Mesothelial cell of epicardium (in vitro differentiated cells): ENCODE results near the gene NDUFS2. TPM values are rescaled to one million over a fixed set of nuclear protein-coding genes. Genes with fewer than 3 reads are reported as not detected.

ENCODE experiments used
- DNase-seq, 2 experiments: peaks; one replicate each; pipeline ENCODE4 v3.0.0; 2021; ENCODE audit warnings: low spot score in 2 of 2; ENCODE audit not compliant: unreplicated experiment in 2 of 2
- H3K27ac Mint-ChIP-seq: 2 replicates; pipeline ENCODE4 v1.8.0; 2021; ENCODE audit warnings: mixed read lengths
- H3K27me3 Mint-ChIP-seq: 2 replicates; pipeline ENCODE4 v1.8.0; 2021; ENCODE audit warnings: low read depth, mixed read lengths
- H3K36me3 Mint-ChIP-seq: 2 replicates; pipeline ENCODE4 v1.8.0; 2021; ENCODE audit warnings: mixed read lengths
- H3K4me1 Mint-ChIP-seq: 2 replicates; pipeline ENCODE4 v1.8.0; 2021; ENCODE audit warnings: mixed read lengths
- H3K4me3 Mint-ChIP-seq: 2 replicates; pipeline ENCODE4 v1.8.0; 2021; ENCODE audit warnings: mild to moderate bottlenecking, moderate library complexity, mixed read lengths
- H3K9me3 Mint-ChIP-seq: 2 replicates; pipeline ENCODE4 v1.8.0; 2021; ENCODE audit warnings: mixed read lengths
- total RNA-seq: library from RNA; stranded (reverse); gene quantifications from 3 replicates; pipeline ENCODE4 v1.2.1, GENCODE V29; 2021
- TF ChIP-seq, protein P1 (sequence below): fragments of 200-600 bp; sonication (generic); IDR thresholded peaks from one replicate; pipeline ENCODE4 v1.5.0; 2021; ENCODE audit warnings: antibody characterized with exemption; ENCODE audit not compliant: unreplicated experiment

Gene NDUFS2
- total RNA-seq, 1 donor from 2014 or later: 70.1 TPM

DNA sequence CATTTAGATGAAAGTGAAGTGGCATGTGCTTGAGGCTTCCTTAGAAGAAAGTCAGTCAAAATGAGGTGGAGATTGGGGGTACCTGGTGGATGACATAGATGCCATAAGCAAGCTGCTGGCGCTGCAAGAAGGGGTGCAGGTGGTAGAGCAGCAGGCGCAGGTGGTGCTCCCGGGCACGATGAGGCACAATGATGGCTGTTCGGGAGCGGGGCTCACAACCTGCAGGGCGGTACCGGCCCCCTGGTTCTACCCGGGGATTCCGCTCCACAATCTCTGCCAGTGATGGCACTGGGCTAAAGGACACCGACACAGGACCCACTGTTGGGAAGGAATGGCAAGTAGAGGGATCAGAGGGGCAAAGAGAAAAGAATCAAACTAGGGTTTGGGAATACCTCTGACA lies 27.3 kb upstream of the NDUFS2 start:
- H3K4me1 Mint-ChIP-seq: peaks cover 23% of the 10 kb centered on the region
- no peaks in the 10 kb centered on the region for H3K27me3 Mint-ChIP-seq
- no peak for DNase-seq
- no peak overlapping the region for H3K4me3 Mint-ChIP-seq
- no peaks in the 10 kb centered on the region for H3K9me3 Mint-ChIP-seq
- peaks cover 28% of the 10 kb centered on the region for H3K36me3 Mint-ChIP-seq
- no peak overlapping the region for H3K27ac Mint-ChIP-seq
- TF ChIP-seq, protein P1, sequence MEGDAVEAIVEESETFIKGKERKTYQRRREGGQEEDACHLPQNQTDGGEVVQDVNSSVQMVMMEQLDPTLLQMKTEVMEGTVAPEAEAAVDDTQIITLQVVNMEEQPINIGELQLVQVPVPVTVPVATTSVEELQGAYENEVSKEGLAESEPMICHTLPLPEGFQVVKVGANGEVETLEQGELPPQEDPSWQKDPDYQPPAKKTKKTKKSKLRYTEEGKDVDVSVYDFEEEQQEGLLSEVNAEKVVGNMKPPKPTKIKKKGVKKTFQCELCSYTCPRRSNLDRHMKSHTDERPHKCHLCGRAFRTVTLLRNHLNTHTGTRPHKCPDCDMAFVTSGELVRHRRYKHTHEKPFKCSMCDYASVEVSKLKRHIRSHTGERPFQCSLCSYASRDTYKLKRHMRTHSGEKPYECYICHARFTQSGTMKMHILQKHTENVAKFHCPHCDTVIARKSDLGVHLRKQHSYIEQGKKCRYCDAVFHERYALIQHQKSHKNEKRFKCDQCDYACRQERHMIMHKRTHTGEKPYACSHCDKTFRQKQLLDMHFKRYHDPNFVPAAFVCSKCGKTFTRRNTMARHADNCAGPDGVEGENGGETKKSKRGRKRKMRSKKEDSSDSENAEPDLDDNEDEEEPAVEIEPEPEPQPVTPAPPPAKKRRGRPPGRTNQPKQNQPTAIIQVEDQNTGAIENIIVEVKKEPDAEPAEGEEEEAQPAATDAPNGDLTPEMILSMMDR: no peak

DNA sequence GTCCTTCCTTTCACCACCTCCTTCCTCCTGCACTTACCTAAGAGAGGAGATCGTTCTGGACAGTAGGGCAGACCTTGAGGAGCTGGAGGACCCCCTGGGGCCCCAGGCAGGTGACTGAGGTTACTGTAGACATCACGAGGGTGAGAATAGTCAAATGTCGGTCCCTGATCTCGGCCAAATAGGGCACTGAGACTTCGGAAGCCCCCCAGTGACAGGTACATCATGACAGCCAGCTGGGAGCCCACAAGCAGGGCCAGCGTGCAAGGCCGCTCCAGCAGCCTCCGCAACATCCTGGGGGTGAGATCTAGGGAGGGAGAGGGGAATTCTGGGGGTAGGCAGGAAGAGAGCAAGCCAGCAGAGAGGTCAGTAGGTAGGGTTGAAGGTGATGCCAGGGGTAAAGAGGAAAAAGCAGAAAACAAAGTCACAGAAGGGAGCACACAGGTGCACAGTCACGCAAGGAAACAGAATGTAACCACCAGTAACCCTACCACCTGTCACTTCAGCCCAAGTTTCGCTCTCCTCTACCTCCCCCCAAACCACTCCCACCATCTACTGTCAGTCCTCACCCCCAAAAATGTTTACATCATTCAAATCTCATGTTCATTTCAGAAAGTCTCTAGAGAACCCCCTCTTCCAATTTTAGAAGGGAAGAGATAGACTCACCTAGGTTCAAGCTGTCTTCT lies 26.3 kb upstream of the NDUFS2 start:
- peak overlapping the region; percentile 98 for H3K27ac Mint-ChIP-seq
- H3K9me3 Mint-ChIP-seq: no peaks in the 10 kb centered on the region
- H3K4me1 Mint-ChIP-seq: peaks cover 23% of the 10 kb centered on the region
- peaks cover 26% of the 10 kb centered on the region for H3K36me3 Mint-ChIP-seq
- TF ChIP-seq, protein P1: no peak
- H3K27me3 Mint-ChIP-seq: no peaks in the 10 kb centered on the region
- DNase-seq: no peak
- H3K4me3 Mint-ChIP-seq: peak overlapping the region; percentile 96

DNA sequence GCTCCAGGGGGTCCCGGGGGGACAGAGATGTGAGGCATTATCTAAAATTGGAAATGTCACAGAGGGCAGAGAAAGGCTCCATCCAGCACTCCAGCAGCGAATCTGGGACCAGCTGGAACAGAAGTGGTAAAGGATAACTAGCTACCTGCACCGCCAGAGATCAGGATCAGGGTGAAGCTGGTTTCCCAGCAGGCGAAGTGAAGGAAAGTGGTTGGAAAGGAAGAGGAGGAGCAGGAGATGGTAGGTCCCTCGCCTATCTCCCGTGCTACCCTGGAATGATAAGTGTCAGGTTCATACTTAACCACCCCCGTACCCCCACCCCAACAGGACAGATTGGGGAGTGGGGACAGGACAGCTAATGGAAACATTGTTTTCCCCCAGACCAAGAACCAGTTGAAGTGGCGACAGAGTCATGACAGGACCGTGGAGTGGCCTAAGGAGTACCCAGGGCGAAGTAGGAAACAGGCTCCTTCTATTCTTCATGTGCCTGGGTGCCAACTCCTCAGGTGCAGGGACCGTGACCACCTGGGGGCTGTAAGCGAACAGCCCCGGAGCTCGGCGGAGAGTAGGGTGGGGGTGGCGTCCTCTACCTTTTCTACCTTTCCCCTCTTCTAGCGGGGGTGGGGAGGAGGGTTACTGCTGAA lies 25.6 kb upstream of the NDUFS2 start:
- DNase-seq: no peak
- peak overlapping the region; percentile 96 for H3K4me3 Mint-ChIP-seq
- peak overlapping the region; percentile 98 for H3K27ac Mint-ChIP-seq
- no peaks in the 10 kb centered on the region for H3K9me3 Mint-ChIP-seq
- H3K36me3 Mint-ChIP-seq: peaks cover 25% of the 10 kb centered on the region
- H3K4me1 Mint-ChIP-seq: peaks cover 23% of the 10 kb centered on the region
- TF ChIP-seq, protein P1: no peak
- no peaks in the 10 kb centered on the region for H3K27me3 Mint-ChIP-seq

DNA sequence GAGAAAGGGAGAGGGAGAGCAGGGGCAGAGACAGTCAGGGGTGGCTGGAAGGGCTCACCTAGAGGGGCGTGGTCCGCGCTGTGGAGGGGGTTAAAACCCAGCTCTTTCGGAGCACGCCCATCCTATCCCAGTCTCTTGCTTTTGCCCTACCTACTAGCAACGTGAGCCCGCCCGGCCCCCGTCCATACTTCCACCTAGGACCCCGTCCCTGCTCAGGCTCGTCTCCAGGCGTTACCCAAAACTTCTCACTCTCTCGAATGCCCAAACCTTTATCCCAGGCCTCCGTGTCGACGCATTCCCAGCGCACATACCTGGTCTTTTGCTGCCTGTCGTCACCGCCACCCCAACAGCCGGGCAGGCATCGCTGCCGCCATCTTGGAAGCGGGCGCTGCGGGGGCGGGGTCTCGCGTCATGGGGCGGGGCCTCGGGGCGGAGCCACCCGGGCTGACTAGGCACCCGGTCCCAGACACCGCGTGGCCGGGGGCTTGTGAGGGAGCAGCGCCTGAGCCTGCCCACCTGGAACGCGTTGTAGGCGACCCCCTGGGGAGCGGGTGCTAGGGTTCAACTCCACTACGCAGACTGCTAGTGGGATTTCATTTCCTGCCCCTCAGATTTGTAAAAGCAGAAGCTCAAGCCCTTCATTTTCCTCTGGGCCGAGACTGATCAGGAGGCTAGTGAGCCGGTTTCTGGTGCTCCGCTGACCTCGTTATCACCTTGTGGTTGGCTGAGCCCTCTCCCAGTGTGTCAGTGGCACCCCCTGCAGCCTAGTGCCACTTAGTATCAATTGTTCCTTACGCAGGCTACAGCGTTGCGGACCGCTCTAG lies 24.8 kb upstream of the NDUFS2 start, which contains the start of gene B4GALT3:
Gene B4GALT3 (minus strand): TSS at position 396 of the 824 bp plus-strand sequence. CDS start 1,447 bp downstream, outside the sequence.
- H3K36me3 Mint-ChIP-seq: peaks cover 23% of the 10 kb centered on the region
- no peaks in the 10 kb centered on the region for H3K9me3 Mint-ChIP-seq
- no peaks in the 10 kb centered on the region for H3K27me3 Mint-ChIP-seq
- peak within 1 kb of the TSS; percentile 98 for H3K27ac Mint-ChIP-seq
- H3K4me3 Mint-ChIP-seq: peak within 1 kb of the TSS; percentile 96
- peak; percentile 88 to 99 for DNase-seq
- TF ChIP-seq, protein P1: no peak
- peaks cover 23% of the 10 kb centered on the region for H3K4me1 Mint-ChIP-seq

DNA sequence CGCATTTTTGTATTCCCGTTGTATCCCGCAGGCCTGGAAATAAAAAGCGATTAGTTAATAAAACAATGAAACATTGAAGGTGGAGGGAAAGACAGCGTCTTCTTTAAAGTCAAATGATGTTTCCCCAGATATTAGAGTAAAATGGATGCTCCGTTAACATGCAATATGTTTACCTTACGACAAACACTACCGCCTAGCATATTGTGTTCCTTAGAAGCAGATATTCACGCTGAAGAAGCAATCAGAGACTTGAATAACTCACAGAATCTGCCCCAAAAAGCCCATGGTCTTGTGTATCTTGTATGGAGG lies 24.3 kb upstream of the NDUFS2 start:
- Mint-ChIP-seq H3K36me3 (peaks cover 19% of the 10 kb centered on the region), H3K27me3 (no peaks in the 10 kb centered on the region), H3K4me3 (peak overlapping the region; percentile 96), H3K27ac (peak overlapping the region; percentile 98), H3K4me1 (peaks cover 23% of the 10 kb centered on the region), H3K9me3 (no peaks in the 10 kb centered on the region)
- DNase-seq: no peak
- TF ChIP-seq, protein P1: no peak
